Pulmonary artery endothelial cell (primary cell): ENCODE measurements around the gene EXOC7. TPM values are rescaled to one million over a fixed set of nuclear protein-coding genes. Genes with fewer than 3 reads are reported as not detected.

Source experiments
- DNase-seq: peaks from one replicate; pipeline ENCODE4 v3.0.0-alpha.2; 2011; ENCODE audit warnings: low read depth, low spot score
- total RNA-seq: library from RNA; depleted of rRNA; stranded (reverse); fragments of >200 nt; gene quantifications from 2 replicates; pipeline ENCODE4 v1.2.3, GENCODE V29; 2014

The EXOC7 gene
- total RNA-seq, 1 donor from 2014 or later = 82.1 TPM

GRCh38 chr17:76138234-76138895 is 34.8 kb upstream of the EXOC7 start:
- DNase-seq = no peak

GRCh38 chr17:76137351-76138233 is 34.0 kb upstream of the EXOC7 start:
- DNase-seq = no peak

GRCh38 chr17:76137001-76137350 is 33.4 kb upstream of the EXOC7 start:
- no peak for DNase-seq

- no peak for DNase-seq
These were observed 32.9 kb upstream of the EXOC7 start for GRCh38 chr17:76136276-76137000.

DNA sequence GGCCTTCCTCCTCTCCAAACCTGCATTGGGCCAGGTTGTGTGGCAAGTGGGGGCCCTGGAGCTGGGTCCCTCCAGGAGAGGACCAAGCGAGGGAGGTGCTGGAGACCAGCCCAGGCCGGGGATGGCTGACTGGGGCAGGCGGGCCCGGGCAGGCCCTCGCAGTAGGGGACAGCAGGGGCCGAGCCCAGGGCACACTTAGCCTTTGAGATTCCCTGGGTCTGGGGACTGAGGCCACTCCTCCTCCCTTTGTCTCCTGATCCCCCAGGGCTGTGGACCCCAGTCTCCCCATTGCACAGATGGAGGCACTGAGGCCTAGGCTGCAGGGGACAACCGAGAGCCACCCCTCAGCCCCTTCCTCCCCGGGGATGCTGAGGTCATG is 32.2 kb upstream of the EXOC7 start:
- no peak for DNase-seq

- no peak for DNase-seq
These were observed 31.6 kb upstream of the EXOC7 start for GRCh38 chr17:76134911-76135809.

DNA sequence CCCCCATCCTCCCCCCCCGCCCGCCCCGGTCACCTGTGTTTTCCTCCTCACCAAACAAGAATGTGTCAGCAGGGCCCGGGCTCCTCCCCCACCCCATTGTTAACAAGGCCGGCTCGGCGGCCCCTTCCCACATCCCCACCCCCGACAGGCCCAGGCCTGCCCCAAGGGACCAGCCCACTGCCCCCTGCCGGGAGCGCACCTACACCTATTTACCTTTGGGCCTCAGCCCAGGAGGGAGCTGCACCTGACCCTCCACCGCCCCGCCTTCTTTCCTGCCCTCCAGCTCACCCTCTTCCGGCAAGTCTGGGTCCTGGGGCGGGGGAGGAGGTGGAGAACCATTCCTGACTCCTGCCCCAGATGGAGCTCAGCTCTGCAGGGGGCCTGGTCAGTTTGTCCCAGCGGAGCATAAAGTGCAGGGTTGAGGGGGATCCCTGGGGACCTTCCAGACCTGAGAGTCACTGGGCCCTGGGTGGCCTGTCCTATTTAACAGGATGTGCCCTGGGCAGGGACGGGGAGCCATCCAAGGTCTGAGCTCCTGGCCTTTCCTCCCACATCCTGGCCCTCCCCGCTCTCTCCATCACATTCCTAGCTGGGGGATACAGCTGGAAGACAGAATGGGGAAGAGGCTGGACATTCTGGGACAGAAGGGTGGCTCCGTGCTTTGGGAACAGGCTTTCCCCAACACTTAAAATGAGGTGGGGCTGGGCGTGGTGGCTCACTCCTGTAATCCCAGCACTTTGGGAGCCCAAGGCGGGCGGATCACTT is 29.2 kb upstream of the EXOC7 start:
- no peak for DNase-seq

- DNase-seq = no peak
These were observed 28.3 kb upstream of the EXOC7 start for GRCh38 chr17:76131692-76132573.

DNA sequence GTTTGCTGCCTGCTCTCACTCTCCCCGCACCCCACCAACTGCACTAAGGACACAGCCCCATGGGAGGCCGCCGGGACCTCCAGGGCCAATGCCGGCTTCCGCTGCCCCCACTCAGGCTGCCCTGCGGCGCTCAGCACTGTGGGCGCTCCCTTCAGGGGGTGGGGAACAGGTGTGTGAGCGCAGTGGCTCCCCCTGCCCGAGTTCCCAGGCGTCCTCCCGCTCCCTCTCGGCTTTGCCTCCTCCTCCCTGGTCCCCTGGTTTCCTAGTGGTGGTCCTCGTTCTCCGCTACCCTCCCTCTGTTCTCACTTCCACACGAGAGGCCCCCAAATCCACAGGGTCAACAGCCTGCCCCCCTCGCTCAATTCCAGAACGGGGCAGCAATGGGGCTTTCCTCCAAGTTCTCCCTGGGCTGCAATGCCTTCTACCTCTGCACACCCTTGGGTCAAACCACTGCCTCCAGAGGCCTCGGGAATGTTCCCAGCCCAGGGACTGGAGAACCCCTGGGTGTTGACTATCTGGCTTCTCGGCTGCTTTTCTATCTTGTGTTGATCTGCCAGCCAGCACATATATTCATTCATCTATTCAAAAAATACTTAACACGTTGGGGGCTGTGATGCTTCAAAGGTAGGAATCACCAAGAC is 27.6 kb upstream of the EXOC7 start:
- DNase-seq = no peak

- DNase-seq = no peak
These were observed 26.9 kb upstream of the EXOC7 start for GRCh38 chr17:76130473-76130872.

- no peak for DNase-seq
These were observed 22.3 kb upstream of the EXOC7 start for GRCh38 chr17:76125922-76126321.

GRCh38 chr17:76125391-76125675 is 21.7 kb upstream of the EXOC7 start:
- DNase-seq = no peak

DNA sequence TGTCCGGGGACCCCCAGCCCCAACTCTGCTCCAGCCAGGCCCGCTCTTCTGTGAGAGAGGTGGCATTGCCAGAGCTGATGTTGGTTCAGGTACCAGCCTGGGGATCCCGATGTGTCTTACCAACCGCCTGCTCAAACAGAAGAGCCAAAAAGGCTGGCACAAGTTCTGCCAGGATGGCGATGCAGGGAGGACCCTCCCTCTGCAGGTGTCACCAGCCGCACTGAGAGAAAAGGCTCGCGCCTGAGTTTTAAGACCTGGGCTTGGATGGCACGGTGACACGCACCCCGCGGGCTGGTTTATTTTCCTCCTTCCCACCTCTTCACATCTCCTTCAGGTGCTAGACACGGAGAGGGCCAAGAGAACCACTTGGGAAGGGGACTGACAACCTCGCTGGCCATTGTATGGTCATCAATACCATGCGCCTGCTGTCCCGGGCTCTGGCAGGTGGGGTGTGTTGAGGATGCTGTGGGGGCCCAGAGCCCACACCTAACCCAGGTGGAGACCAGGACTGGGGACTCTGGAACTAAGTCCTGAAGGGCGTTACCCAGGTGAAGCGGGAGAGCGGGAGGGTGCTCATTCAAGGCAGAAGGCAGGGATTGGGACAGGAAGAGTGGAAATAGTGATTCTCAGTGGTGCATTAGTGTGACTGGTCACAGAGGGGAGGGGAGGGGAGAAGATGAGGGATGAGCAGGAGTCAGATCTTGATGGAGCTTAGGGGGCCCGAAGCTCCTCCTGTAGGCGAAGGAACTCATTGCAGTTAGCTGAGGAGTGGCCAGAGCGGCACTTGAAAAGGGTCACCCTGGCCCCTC is 21.2 kb upstream of the EXOC7 start:
- DNase-seq = no peak

DNA sequence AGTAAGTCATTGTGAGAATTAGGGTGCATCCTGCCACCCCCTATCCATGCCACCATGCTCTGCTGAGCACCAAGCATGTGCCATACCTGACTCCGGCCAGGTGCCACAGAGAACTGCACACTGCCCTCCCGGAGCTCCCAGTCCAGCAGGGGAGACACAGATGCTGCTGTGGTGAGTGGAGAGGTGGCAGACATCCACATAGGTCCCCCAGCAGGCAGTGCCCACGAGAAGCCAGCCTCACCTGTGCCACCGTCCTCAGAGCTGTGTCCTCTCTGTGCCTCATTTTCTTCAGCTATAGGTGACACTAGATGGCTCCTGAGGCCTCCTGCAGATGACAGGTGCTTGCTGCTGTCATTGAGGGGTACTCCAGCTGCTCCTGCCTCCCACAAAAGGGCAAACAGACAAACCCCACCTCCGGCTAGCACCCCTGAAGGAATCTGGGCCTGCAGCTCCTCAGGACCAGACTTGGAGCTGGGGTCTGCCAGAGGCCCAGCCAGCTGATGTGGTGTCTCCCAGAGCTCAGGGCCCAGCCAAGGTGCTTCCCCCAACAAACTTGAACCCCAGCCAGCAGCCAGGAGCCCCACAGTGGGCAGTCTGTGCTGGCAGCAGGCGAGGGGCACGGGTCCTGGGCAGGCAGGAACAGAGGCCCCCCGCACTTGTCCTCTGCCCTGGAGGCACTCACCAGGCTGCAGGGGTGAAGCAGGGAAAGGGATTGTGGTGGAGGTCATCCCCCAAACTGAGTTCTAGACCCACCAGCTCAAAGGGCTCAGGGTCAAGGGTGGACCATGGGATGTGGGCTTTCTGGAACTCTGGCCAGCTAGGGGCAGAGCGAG is 20.4 kb upstream of the EXOC7 start:
- DNase-seq = no peak

GRCh38 chr17:76123191-76123499 is 19.6 kb upstream of the EXOC7 start:
- no peak for DNase-seq

DNA sequence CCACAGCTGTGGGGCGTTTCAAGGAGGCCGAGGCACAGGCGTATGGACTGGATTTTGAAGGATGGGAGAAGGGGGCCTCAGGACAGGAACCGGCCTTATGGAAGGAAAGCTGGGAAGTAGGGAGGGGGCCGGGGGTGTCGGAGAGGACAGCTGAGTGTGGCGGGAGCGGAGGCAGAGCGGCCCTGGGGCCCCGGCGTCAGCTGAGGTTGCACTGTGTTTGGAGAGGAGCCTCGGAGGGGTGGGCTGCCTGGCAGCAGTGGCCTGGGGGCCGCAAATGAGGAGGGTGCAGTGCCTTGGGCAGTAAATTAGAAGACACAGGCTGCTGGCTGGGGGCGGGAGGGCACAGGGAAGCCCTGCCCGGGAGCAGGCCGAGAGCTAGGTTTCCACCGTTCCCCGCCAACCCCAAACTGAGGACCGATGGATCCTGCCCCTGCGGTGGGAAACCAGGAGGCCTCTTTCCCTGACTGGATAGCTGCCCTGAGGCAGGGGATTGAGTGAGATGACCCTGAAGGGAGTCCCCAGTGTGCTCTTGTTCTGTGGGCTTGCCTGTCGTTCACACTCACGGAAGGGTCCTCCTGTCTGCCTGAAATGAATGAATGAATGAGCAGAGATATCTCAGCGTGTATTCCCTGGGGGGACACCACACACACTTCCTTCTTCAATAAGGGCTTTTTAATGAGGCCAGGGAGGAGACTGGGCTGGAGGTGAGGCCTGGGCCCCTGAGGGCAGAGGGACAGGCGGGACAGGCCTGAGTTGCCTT is 19.0 kb upstream of the EXOC7 start:
- DNase-seq = no peak

DNA sequence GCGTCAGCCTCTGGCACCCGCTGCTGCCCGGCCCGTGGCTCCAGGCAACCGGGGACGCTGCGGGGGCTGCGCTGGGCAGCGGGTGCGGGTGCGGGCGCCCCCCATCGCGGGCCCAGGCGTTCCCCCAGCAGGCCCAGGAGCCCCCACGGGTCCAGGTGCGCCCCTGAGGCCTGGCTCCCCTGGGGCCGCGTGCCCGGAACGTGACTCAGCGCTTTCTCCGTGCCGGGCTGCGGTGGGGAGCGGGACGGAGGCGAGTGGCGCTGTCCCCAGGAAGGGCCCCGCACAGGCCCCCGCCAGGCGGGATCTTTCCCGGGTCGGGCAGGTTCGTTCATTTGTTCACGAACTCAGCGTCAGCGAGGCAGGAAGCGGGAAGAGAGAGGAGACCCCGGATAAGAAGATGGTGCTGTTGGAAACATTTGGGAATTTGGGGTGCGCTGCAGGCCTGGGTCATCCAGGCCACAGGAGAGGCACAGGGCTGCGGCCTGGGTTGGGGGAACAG is 18.4 kb upstream of the EXOC7 start:
- DNase-seq = no peak
